GM23248 (cell line): ENCODE measurements around the gene RBFOX1. TPM values are rescaled to one million over a fixed set of nuclear protein-coding genes. Genes with fewer than 3 reads are reported as not detected.

Experiments
- DNase-seq: peaks from one replicate; pipeline ENCODE4 v3.0.0-alpha.2; 2015
- H2AFZ ChIP-seq: fragments of 200-600 bp; sonication (generic); 2 replicates; pipeline ENCODE4 v1.6.1; 2016; ENCODE audit warnings: antibody characterized with exemption
- H3F3A ChIP-seq: fragments of 200-600 bp; sonication (generic); 2 replicates; pipeline ENCODE4 v1.6.1; 2016; ENCODE audit warnings: mild to moderate bottlenecking, antibody characterized with exemption, mixed run types; ENCODE audit not compliant: insufficient read depth
- H3K27ac ChIP-seq: fragments of 200-600 bp; sonication (generic); 2 replicates; pipeline ENCODE4 v1.5.1; 2016; ENCODE audit warnings: mild to moderate bottlenecking
- H3K27me3 ChIP-seq: fragments of 200-600 bp; sonication (generic); replicated peaks from 2 replicates; pipeline ENCODE4 v1.6.1; 2016; ENCODE audit warnings: mild to moderate bottlenecking; ENCODE audit not compliant: insufficient read depth
- H3K36me3 ChIP-seq: fragments of 200-600 bp; sonication (generic); 2 replicates; pipeline ENCODE4 v1.6.1; 2016; ENCODE audit warnings: low read depth, mild to moderate bottlenecking
- H3K4me1 ChIP-seq: fragments of 200-600 bp; sonication (generic); 2 replicates; pipeline ENCODE4 v1.6.1; 2016; ENCODE audit warnings: mild to moderate bottlenecking; ENCODE audit not compliant: insufficient read depth
- H3K4me2 ChIP-seq: fragments of 200-600 bp; sonication (generic); one replicate; pipeline ENCODE4 v1.6.1; 2016; ENCODE audit warnings: mild to moderate bottlenecking; ENCODE audit not compliant: unreplicated experiment
- H3K4me3 ChIP-seq: fragments of 200-600 bp; sonication (generic); 2 replicates; pipeline ENCODE4 v1.5.1; 2016; ENCODE audit warnings: mild to moderate bottlenecking
- H3K79me2 ChIP-seq: fragments of 200-600 bp; sonication (generic); 2 replicates; pipeline ENCODE4 v1.6.1; 2016; ENCODE audit warnings: mild to moderate bottlenecking; ENCODE audit not compliant: insufficient read depth
- H3K9ac ChIP-seq: fragments of 200-600 bp; sonication (generic); 2 replicates; pipeline ENCODE4 v1.6.1; 2016; ENCODE audit warnings: mild to moderate bottlenecking
- H3K9me2 ChIP-seq: fragments of 200-600 bp; sonication (generic); 2 replicates; pipeline ENCODE4 v1.6.1; 2016; ENCODE audit warnings: mixed run types, mild to moderate bottlenecking, moderate library complexity; ENCODE audit not compliant: insufficient read depth
- H3K9me3 ChIP-seq: fragments of 200-600 bp; sonication (generic); one replicate; pipeline ENCODE4 v1.6.1; 2017; ENCODE audit warnings: low read depth
- H4K20me1 ChIP-seq: fragments of 200-600 bp; sonication (generic); 2 replicates; pipeline ENCODE4 v1.6.0; 2016; ENCODE audit not compliant: insufficient read depth
- EZH2 ChIP-seq: fragments of 200-600 bp; sonication (generic); IDR thresholded peaks from 2 replicates; pipeline ENCODE4 v1.6.1; 2018; ENCODE audit warnings: antibody characterized with exemption, mild to moderate bottlenecking; ENCODE audit not compliant: insufficient read depth, poor library complexity, severe bottlenecking
- EZH2phosphoT487 ChIP-seq: fragments of 200-600 bp; sonication (generic); IDR thresholded peaks from 2 replicates; pipeline ENCODE4 v1.6.1; 2018; ENCODE audit warnings: antibody characterized with exemption, moderate library complexity, mild to moderate bottlenecking, low read depth; ENCODE audit not compliant: insufficient read depth
- WGBS, 2 experiments: methylation state at CpG; one replicate each; pipeline ENCODE4 v1.1.6; 2015 to 2017; ENCODE audit warnings: low lambda C conversion rate in 2 of 2, low coverage in 1 of 2; ENCODE audit errors: missing lambda C conversion rate in 2 of 2; 5-methylcytosine and 5-hydroxymethylcytosine counted together
- in situ Hi-C: fragments of 300-500 bp; cut with MboI; formaldehyde crosslinking; loops from 2 replicates; pipeline ENCODE4 v1.15.0; 2020
- polyA plus RNA-seq: library from polyadenylated mRNA; unstranded; fragments of >200 nt; fragmentation: Nextera tagmentation; extraction: Ambion mirVana; gene quantifications from 2 replicates; pipeline ENCODE4 v1.2.1, GENCODE V29; 2016
- total RNA-seq: library from RNA; depleted of rRNA; stranded (reverse); fragments of >200 nt; shearing (Covaris generic); gene quantifications from 2 replicates; pipeline ENCODE4 v1.2.3, GENCODE V29; 2014

The RBFOX1 gene
- total and polyA plus RNA-seq, 2 experiments from 2014 or later: not detected

- no peak for DNase-seq
- in situ Hi-C loops: no loop called here
- WGBS, 2 experiments: 24 to 27% methylated on average over 8 of the region's 8 CpGs
Measured at GRCh38 chr16:7612671-7613070, 280.0 kb downstream of the RBFOX1 start.

GRCh38 chr16:7613518-7613917 is 280.9 kb downstream of the RBFOX1 start:
- H3F3A ChIP-seq: no peaks in the 10 kb centered on the region
- no peak overlapping the region for H3K27ac ChIP-seq
- no peak overlapping the region for H3K9ac ChIP-seq
- DNase-seq: no peak
- H3K4me3 ChIP-seq: no peak overlapping the region
- WGBS, 2 experiments: 0 to 5% methylated on average over 2 of the region's 2 CpGs
- H3K4me2 ChIP-seq: no peak overlapping the region
- H2AFZ ChIP-seq: no peak overlapping the region
- no peaks in the 10 kb centered on the region for H3K36me3 ChIP-seq
- no peaks in the 10 kb centered on the region for H3K27me3 ChIP-seq
- no peaks in the 10 kb centered on the region for H3K9me3 ChIP-seq
- no peaks in the 10 kb centered on the region for H3K4me1 ChIP-seq
- no peaks in the 10 kb centered on the region for H4K20me1 ChIP-seq
- no peaks in the 10 kb centered on the region for H3K9me2 ChIP-seq
- no peaks in the 10 kb centered on the region for H3K79me2 ChIP-seq
- in situ Hi-C loops: no loop called here
- no peak for TF ChIP-seq EZH2
- no peak for TF ChIP-seq EZH2phosphoT487

More at GRCh38 chr16:7612671-7613070, 280.0 kb downstream of the RBFOX1 start:
- no peaks in the 10 kb centered on the region for H3K27me3 ChIP-seq
- no peak overlapping the region for H3K27ac ChIP-seq
- no peaks in the 10 kb centered on the region for H3K36me3 ChIP-seq
- no peaks in the 10 kb centered on the region for H3F3A ChIP-seq
- no peak overlapping the region for H3K4me2 ChIP-seq
- TF ChIP-seq EZH2: no peak
- TF ChIP-seq EZH2phosphoT487: no peak
- no peak overlapping the region for H3K9ac ChIP-seq
- H4K20me1 ChIP-seq: no peaks in the 10 kb centered on the region
- H3K9me3 ChIP-seq: no peaks in the 10 kb centered on the region
- H3K4me1 ChIP-seq: no peaks in the 10 kb centered on the region
- no peaks in the 10 kb centered on the region for H3K9me2 ChIP-seq
- H3K79me2 ChIP-seq: no peaks in the 10 kb centered on the region
- no peak overlapping the region for H2AFZ ChIP-seq
- no peak overlapping the region for H3K4me3 ChIP-seq

GRCh38 chr16:7614021-7614795 is 281.6 kb downstream of the RBFOX1 start:
- Histone ChIP-seq H3K4me3 (no peak overlapping the region), H3F3A (no peaks in the 10 kb centered on the region), H3K27ac (no peak overlapping the region), H3K4me1 (no peaks in the 10 kb centered on the region), H3K79me2 (no peaks in the 10 kb centered on the region), H3K36me3 (no peaks in the 10 kb centered on the region), H4K20me1 (no peaks in the 10 kb centered on the region), H3K9me2 (no peaks in the 10 kb centered on the region), H3K4me2 (no peak overlapping the region), H2AFZ (no peak overlapping the region), H3K9me3 (no peaks in the 10 kb centered on the region), H3K9ac (no peak overlapping the region), H3K27me3 (no peaks in the 10 kb centered on the region)
- no peak for TF ChIP-seq EZH2
- TF ChIP-seq EZH2phosphoT487: no peak
- WGBS, 2 experiments: 22% methylated on average over 7 of the region's 7 CpGs
- no peak for DNase-seq
- in situ Hi-C loops: no loop called here

GRCh38 chr16:7615565-7615964 is 282.9 kb downstream of the RBFOX1 start:
- Histone ChIP-seq H3K9me2 (no peaks in the 10 kb centered on the region), H3K9me3 (no peaks in the 10 kb centered on the region), H3K4me1 (no peaks in the 10 kb centered on the region), H3K36me3 (no peaks in the 10 kb centered on the region), H3K9ac (no peak overlapping the region), H3K4me3 (no peak overlapping the region), H3K4me2 (no peak overlapping the region), H3K27me3 (no peaks in the 10 kb centered on the region), H3K79me2 (no peaks in the 10 kb centered on the region), H3K27ac (no peak overlapping the region), H3F3A (no peaks in the 10 kb centered on the region), H2AFZ (no peak overlapping the region), H4K20me1 (no peaks in the 10 kb centered on the region)
- 34 to 42% methylated on average over 6 of the region's 6 CpGs for WGBS, 2 experiments
- TF ChIP-seq EZH2phosphoT487 (no peak), EZH2 (no peak)
- in situ Hi-C loops: no loop called here
- no peak for DNase-seq
